Astrocyte (in vitro differentiated cells and primary cell): ENCODE data around the gene CAVIN1. TPM values are rescaled to one million over a fixed set of nuclear protein-coding genes. Genes with fewer than 3 reads are reported as not detected.
"Not testable (repeated sequence)": the region's sequence is repeated elsewhere in the genome, so short reads cannot be mapped to it uniquely, and the experiment has no call there.

Experiments
- DNase-seq: peaks from one replicate; pipeline ENCODE4 v3.0.0-alpha.2; 2010; ENCODE audit warnings: low read depth
- FAIRE-seq: peaks from 2 replicates; lab custom pipeline; 2011; peaks lifted over from hg19 to GRCh38; lab: Jason Lieb, UNC
- H2AFZ ChIP-seq: 2 replicates; pipeline ENCODE4 v1.6.0; 2012; ENCODE audit warnings: low read depth, low read length, inconsistent platforms
- H3K27ac ChIP-seq: 2 replicates; pipeline ENCODE4 v1.5.1; 2011; ENCODE audit warnings: low read depth, low read length, inconsistent platforms
- H3K27me3 ChIP-seq: 2 replicates; pipeline ENCODE4 v1.6.0; 2011; ENCODE audit warnings: low read length, inconsistent platforms; ENCODE audit not compliant: insufficient read depth
- H3K36me3 ChIP-seq: 2 replicates; pipeline ENCODE4 v1.5.1; 2011; ENCODE audit warnings: low read length, inconsistent platforms; ENCODE audit not compliant: insufficient read depth
- H3K4me1 ChIP-seq: 2 replicates; pipeline ENCODE4 v1.5.1; 2011; ENCODE audit warnings: low read length, inconsistent platforms; ENCODE audit not compliant: insufficient read depth
- H3K4me2 ChIP-seq: 2 replicates; pipeline ENCODE4 v1.6.0; 2012; ENCODE audit warnings: low read length, inconsistent platforms
- H3K4me3 ChIP-seq: 2 replicates; pipeline ENCODE4 v1.5.1; 2011; ENCODE audit warnings: low read depth, mild to moderate bottlenecking, low read length, inconsistent platforms; ENCODE audit not compliant: insufficient read depth
- H3K79me2 ChIP-seq: 2 replicates; pipeline ENCODE4 v1.6.0; 2012; ENCODE audit warnings: mild to moderate bottlenecking, low read length, inconsistent platforms; ENCODE audit not compliant: insufficient read depth
- H3K9ac ChIP-seq: 2 replicates; pipeline ENCODE4 v1.6.0; 2012; ENCODE audit warnings: mild to moderate bottlenecking, low read length, inconsistent platforms
- H3K9me3 ChIP-seq: 2 replicates; pipeline ENCODE4 v1.5.1; 2012; ENCODE audit warnings: low read depth, mild to moderate bottlenecking, low read length, inconsistent platforms; ENCODE audit not compliant: insufficient read depth
- H4K20me1 ChIP-seq: 2 replicates; pipeline ENCODE4 v1.6.0; 2012; ENCODE audit warnings: low read length, inconsistent platforms; ENCODE audit not compliant: insufficient read depth
- H3K27ac Mint-ChIP-seq: one replicate; pipeline ENCODE4 v1.8.0; 2021; ENCODE audit warnings: mild to moderate bottlenecking, mixed read lengths; ENCODE audit not compliant: unreplicated experiment
- H3K27me3 Mint-ChIP-seq: one replicate; pipeline ENCODE4 v1.8.0; 2021; ENCODE audit warnings: low read depth, mixed read lengths; ENCODE audit not compliant: unreplicated experiment
- H3K36me3 Mint-ChIP-seq: one replicate; pipeline ENCODE4 v1.8.0; 2021; ENCODE audit warnings: low read depth, mixed read lengths; ENCODE audit not compliant: unreplicated experiment
- H3K4me1 Mint-ChIP-seq: one replicate; pipeline ENCODE4 v1.8.0; 2021; ENCODE audit warnings: low read depth, mixed read lengths; ENCODE audit not compliant: unreplicated experiment
- H3K4me3 Mint-ChIP-seq: one replicate; pipeline ENCODE4 v1.8.0; 2021; ENCODE audit warnings: mild to moderate bottlenecking, moderate library complexity, mixed read lengths; ENCODE audit not compliant: unreplicated experiment
- H3K9me3 Mint-ChIP-seq: one replicate; pipeline ENCODE4 v1.8.0; 2021; ENCODE audit warnings: mild to moderate bottlenecking, mixed read lengths; ENCODE audit not compliant: unreplicated experiment
- CTCF ChIP-seq: IDR thresholded peaks from 2 replicates; pipeline ENCODE4 v1.5.1; 2011; ENCODE audit warnings: low read depth, mild to moderate bottlenecking, inconsistent platforms, low read length, moderate library complexity; ENCODE audit not compliant: insufficient read depth
- EZH2 ChIP-seq: IDR thresholded peaks from 2 replicates; pipeline ENCODE4 v1.6.1; 2012; ENCODE audit warnings: mild to moderate bottlenecking, low read length, inconsistent platforms; ENCODE audit not compliant: insufficient read depth
- total RNA-seq: library from RNA; stranded (reverse); gene quantifications from 2 replicates; pipeline ENCODE4 v1.2.1, GENCODE V29; 2021

CAVIN1 gene
- total RNA-seq, 1 donor from 2014 or later = 602 TPM

- peaks cover 19% of the 10 kb centered on the region for H3K36me3 Mint-ChIP-seq
- DNase-seq (no peak), FAIRE-seq (no peak)
- H3K9ac ChIP-seq = no peak overlapping the region
- no peak overlapping the region for H3K4me3 Mint-ChIP-seq
- peak overlapping the region; percentile 72 for H3K27ac Mint-ChIP-seq
- peaks cover 26% of the 10 kb centered on the region for H3K4me1 Mint-ChIP-seq
- no peaks in the 10 kb centered on the region for H3K9me3 Mint-ChIP-seq
- no peak overlapping the region for H3K4me2 ChIP-seq
- H3K27ac ChIP-seq = no peak overlapping the region
- no peak overlapping the region for H2AFZ ChIP-seq
- no peaks in the 10 kb centered on the region for H3K27me3 ChIP-seq
- no peak overlapping the region for H3K4me3 ChIP-seq
- no peaks in the 10 kb centered on the region for H3K27me3 Mint-ChIP-seq
- H3K36me3 ChIP-seq = peaks cover 23% of the 10 kb centered on the region
- H3K4me1 ChIP-seq = peaks cover 10% of the 10 kb centered on the region
- peaks cover 63% of the 10 kb centered on the region for H4K20me1 ChIP-seq
- H3K9me3 ChIP-seq = no peaks in the 10 kb centered on the region
- no peak for TF ChIP-seq CTCF
- TF ChIP-seq EZH2 = no peak
- peaks cover 34% of the 10 kb centered on the region for H3K79me2 ChIP-seq
Measured at GRCh38 chr17:42399948-42400843, 22.9 kb downstream of the CAVIN1 start.

GRCh38 chr17:42399121-42399520, 23.9 kb downstream of the CAVIN1 start:
- no peak for FAIRE-seq
- TF ChIP-seq CTCF (no peak), EZH2 (no peak)
- H2AFZ ChIP-seq = no peak overlapping the region
- Mint-ChIP-seq H3K36me3 (peaks cover 14% of the 10 kb centered on the region), H3K9me3 (no peaks in the 10 kb centered on the region), H3K27me3 (no peaks in the 10 kb centered on the region), H3K27ac (peak overlapping the region; percentile 72), H3K4me3 (no peak overlapping the region), H3K4me1 (peaks cover 26% of the 10 kb centered on the region)
- H3K4me1 ChIP-seq = peaks cover 10% of the 10 kb centered on the region
- no peak overlapping the region for H3K4me3 ChIP-seq
- no peaks in the 10 kb centered on the region for H3K27me3 ChIP-seq
- no peak overlapping the region for H3K27ac ChIP-seq
- no peaks in the 10 kb centered on the region for H3K9me3 ChIP-seq
- no peak for DNase-seq
- peaks cover 23% of the 10 kb centered on the region for H3K79me2 ChIP-seq
- H3K36me3 ChIP-seq = peaks cover 13% of the 10 kb centered on the region
- peaks cover 52% of the 10 kb centered on the region for H4K20me1 ChIP-seq
- no peak overlapping the region for H3K4me2 ChIP-seq
- no peak overlapping the region for H3K9ac ChIP-seq

- H3K79me2 ChIP-seq, H3K27me3 Mint-ChIP-seq, H3K27ac ChIP-seq, H3K4me1 ChIP-seq, DNase-seq, H3K9me3 Mint-ChIP-seq, H3K9ac ChIP-seq, FAIRE-seq, H3K4me2 ChIP-seq, H3K27ac Mint-ChIP-seq, H3K4me3 ChIP-seq, H3K27me3 ChIP-seq, H3K36me3 ChIP-seq, H3K36me3 Mint-ChIP-seq, H3K9me3 ChIP-seq, H2AFZ ChIP-seq: not testable (repeated sequence)
- Mint-ChIP-seq H3K4me1 (peaks cover 12% of the 10 kb centered on the region), H3K4me3 (peak overlapping the region; percentile 3)
- H4K20me1 ChIP-seq = peaks cover 21% of the 10 kb centered on the region
Measured at GRCh38 chr17:42395601-42396000, 27.5 kb downstream of the CAVIN1 start.
